Lung (tissue), 12 donors: ENCODE measurements around the gene SLC44A1. TPM values are rescaled to one million over a fixed set of nuclear protein-coding genes. Genes with fewer than 3 reads are reported as not detected.

ENCODE experiments used
- ATAC-seq: fragments of 200-7000 bp; cut with Tn5 transposase; one replicate; pipeline ENCODE4 v1.9.1; 2020; ENCODE audit warnings: moderate number of reproducible peaks; ENCODE audit not compliant: insufficient read depth, low FRiP score
- DNase-seq, 3 donors: peaks; one replicate each; pipeline ENCODE4 v3.0.0-alpha.2; 2013 to 2017
- H3K27ac ChIP-seq, 2 donors: one replicate each; pipeline ENCODE4 v1.5.1; 2013; ENCODE audit warnings: mild to moderate bottlenecking in 2 of 2, moderate library complexity in 2 of 2, control low read depth in 1 of 2, inconsistent platforms in 1 of 2, low read depth in 1 of 2, low read length in 1 of 2
- H3K27me3 ChIP-seq, 3 donors: one replicate each; pipeline ENCODE4 v1.5.1; 2013; ENCODE audit warnings: low read length in 2 of 3; ENCODE audit not compliant: control insufficient read depth in 3 of 3, insufficient read depth in 3 of 3
- H3K36me3 ChIP-seq, 4 donors: one replicate each; pipeline ENCODE4 v1.5.1; 2013; ENCODE audit warnings: low read length in 4 of 4, mild to moderate bottlenecking in 1 of 4, moderate library complexity in 1 of 4; ENCODE audit not compliant: control insufficient read depth in 4 of 4, insufficient read depth in 4 of 4
- H3K4me1 ChIP-seq, 5 donors: one replicate each; pipeline ENCODE4 v1.5.1; 2013; ENCODE audit warnings: low read length in 5 of 5, mild to moderate bottlenecking in 2 of 5, moderate library complexity in 1 of 5; ENCODE audit not compliant: control insufficient read depth in 5 of 5, insufficient read depth in 5 of 5
- H3K4me3 ChIP-seq: one replicate; pipeline ENCODE4 v1.5.1; 2013; ENCODE audit warnings: mild to moderate bottlenecking, control low read depth, moderate library complexity
- H3K9ac ChIP-seq, 2 donors: one replicate each; pipeline ENCODE4 v1.5.1; 2013; ENCODE audit warnings: low read length in 2 of 2, control low read depth in 1 of 2; ENCODE audit not compliant: insufficient read depth in 1 of 2
- H3K9me3 ChIP-seq, 4 donors: one replicate each; pipeline ENCODE4 v1.5.1; 2013; ENCODE audit warnings: low read length in 3 of 4, mild to moderate bottlenecking in 1 of 4, moderate library complexity in 1 of 4; ENCODE audit not compliant: control insufficient read depth in 4 of 4, insufficient read depth in 3 of 4
- CTCF ChIP-seq: IDR thresholded peaks from 2 replicates; pipeline ENCODE4 v1.5.1; 2012; ENCODE audit warnings: mild to moderate bottlenecking; ENCODE audit errors: control extremely low read depth, extremely low read depth
- WGBS, 2 donors: extraction: QIAGEN DNeasy Blood & Tissue Kit; methylation state at CpG; one replicate each; pipeline ENCODE4 v1.1.7; 2013; 5-methylcytosine and 5-hydroxymethylcytosine counted together
- polyA plus RNA-seq, 2 donors: library from polyadenylated mRNA; stranded (reverse); fragments of 200-250 nt; gene quantifications; one replicate each; pipeline ENCODE4 v1.2.1, GENCODE V29; 2013
- total RNA-seq, 2 donors: library from RNA; depleted of rRNA in 1 of 2; stranded (reverse); fragments of >200 nt in 1 of 2; gene quantifications; one replicate each; pipeline ENCODE4 v1.2.1, GENCODE V29; 2014 to 2021
- donor health status: control.
- donor health status: control.
- donor health status: Bipolar disorder and iron deficiency.
- donor health status: healthy.
- donor health status: DM: yes; HTN: yes; CAD: no.

The SLC44A1 gene
- total and polyA plus RNA-seq, 4 donors = 13.0 to 61.7 (median 33.8) TPM

GRCh38 chr9:105311306-105311705 is 66.9 kb downstream of the SLC44A1 start:
- no peak for TF ChIP-seq CTCF
- H3K9ac ChIP-seq = no peak overlapping the region
- H3K27me3 ChIP-seq = no peaks in the 10 kb centered on the region
- no peak overlapping the region for H3K27ac ChIP-seq
- WGBS, 2 donors = 77 to 88% methylated on average over 2 of the region's 2 CpGs
- no peak overlapping the region for H3K4me3 ChIP-seq
- H3K9me3 ChIP-seq = no peaks in the 10 kb centered on the region
- peaks cover 0 to 5% (median 2%) of the 10 kb centered on the region in 4 donors for H3K36me3 ChIP-seq
- DNase-seq (no peak), ATAC-seq (no peak)
- H3K4me1 ChIP-seq = peaks cover 0 to 2% (median 0%) of the 10 kb centered on the region in 5 donors

GRCh38 chr9:105313238-105313637 is 68.8 kb downstream of the SLC44A1 start:
- DNase-seq (no peak), ATAC-seq (no peak)
- no peaks in the 10 kb centered on the region for H3K27me3 ChIP-seq
- H3K4me1 ChIP-seq = peaks cover 0 to under 1% (median 0%) of the 10 kb centered on the region in 5 donors
- H3K27ac ChIP-seq = no peak overlapping the region
- H3K9me3 ChIP-seq = no peaks in the 10 kb centered on the region
- no peak overlapping the region for H3K9ac ChIP-seq
- H3K4me3 ChIP-seq = no peak overlapping the region
- peaks cover 2 to 10% (median 3%) of the 10 kb centered on the region in 4 donors for H3K36me3 ChIP-seq
- TF ChIP-seq CTCF = no peak

GRCh38 chr9:105316703-105317102 is 72.3 kb downstream of the SLC44A1 start:
- no peak overlapping the region for H3K4me3 ChIP-seq
- no peak overlapping the region for H3K9ac ChIP-seq
- H3K9me3 ChIP-seq = no peaks in the 10 kb centered on the region
- WGBS, 2 donors = 99 to 100% methylated on average over 2 of the region's 2 CpGs
- no peak for DNase-seq
- no peaks in the 10 kb centered on the region for H3K4me1 ChIP-seq
- no peak for ATAC-seq
- no peak for TF ChIP-seq CTCF
- no peak overlapping the region for H3K27ac ChIP-seq
- no peaks in the 10 kb centered on the region for H3K27me3 ChIP-seq
- H3K36me3 ChIP-seq = peaks cover 1 to 8% (median 3%) of the 10 kb centered on the region in 4 donors

- DNase-seq (no peak), ATAC-seq (no peak)
- Histone ChIP-seq H3K4me3 (no peak overlapping the region), H3K4me1 (no peaks in the 10 kb centered on the region), H3K9ac (no peak overlapping the region), H3K9me3 (no peaks in the 10 kb centered on the region), H3K27ac (no peak overlapping the region), H3K27me3 (no peaks in the 10 kb centered on the region), H3K36me3 (peaks cover 1 to 5% (median 3%) of the 10 kb centered on the region in 4 donors)
- no peak for TF ChIP-seq CTCF
- 81 to 84% methylated on average over 4 of the region's 4 CpGs for WGBS, 2 donors
These were observed 74.3 kb downstream of the SLC44A1 start for GRCh38 chr9:105318729-105319191.
